Heart left ventricle (tissue), 16 donors: ENCODE measurements around the gene POLR1C. TPM values are rescaled to one million over a fixed set of nuclear protein-coding genes. Genes with fewer than 3 reads are reported as not detected.
"Not testable (repeated sequence)": the region's sequence is repeated elsewhere in the genome, so short reads cannot be mapped to it uniquely, and the experiment has no call there.

Experiments
- ATAC-seq, 4 donors: fragments of 200-7000 bp; cut with Tn5 transposase; one replicate each; pipeline ENCODE4 v1.9.1; 2020 to 2022; ENCODE audit warnings: moderate library complexity in 4 of 4, mild to moderate bottlenecking in 3 of 4, moderate number of reproducible peaks in 1 of 4
- DNase-seq, 5 donors: peaks; one replicate each; pipeline ENCODE4 v3.0.0-alpha.2; 2020
- H3K27ac ChIP-seq, 12 donors: fragments of 200-600 bp; sonication (generic) in 4 of 12; one replicate each; pipeline versions ENCODE4 v1.5.0 to v1.8.0; 2016 to 2022; ENCODE audit warnings: mild to moderate bottlenecking in 2 of 12
- H3K27me3 ChIP-seq, 9 donors: fragments of 200-600 bp; sonication (generic) in 2 of 9; one replicate each; pipeline versions ENCODE4 v1.5.1 to v1.8.0; 2016 to 2022; ENCODE audit warnings: mild to moderate bottlenecking in 3 of 9
- H3K36me3 ChIP-seq, 9 donors: fragments of 200-600 bp; sonication (generic) in 2 of 9; one replicate each; pipeline versions ENCODE4 v1.5.0 to v1.8.0; 2018 to 2022; ENCODE audit warnings: mild to moderate bottlenecking in 2 of 9
- H3K4me1 ChIP-seq, 12 donors: fragments of 200-600 bp; sonication (generic) in 4 of 12; one replicate each; pipeline versions ENCODE4 v1.5.0 to v1.8.0; 2016 to 2022; ENCODE audit warnings: mild to moderate bottlenecking in 3 of 12
- H3K4me3 ChIP-seq, 12 donors: fragments of 200-600 bp; sonication (generic) in 4 of 12; one replicate each; pipeline versions ENCODE4 v1.5.0 to v1.8.0; 2017 to 2022; ENCODE audit warnings: mild to moderate bottlenecking in 9 of 12, moderate library complexity in 4 of 12
- H3K9me3 ChIP-seq, 12 donors: fragments of 200-600 bp; sonication (generic) in 4 of 12; one replicate each; pipeline versions ENCODE4 v1.5.0 to v1.8.0; 2016 to 2022; ENCODE audit warnings: mild to moderate bottlenecking in 1 of 12
- POLR2A ChIP-seq, 2 donors: fragments of 450-650 bp; IDR thresholded peaks; one replicate each; pipeline ENCODE4 v1.6.1; 2017; ENCODE audit warnings: antibody characterized with exemption in 2 of 2, mild to moderate bottlenecking in 2 of 2, moderate library complexity in 2 of 2
- WGBS, 4 donors: extraction: QIAGEN DNeasy Blood & Tissue Kit in 2 of 4; methylation state at CpG; one replicate each; pipeline versions ENCODE4 v1.1.5 to v1.1.7; 2013 to 2018; 5-methylcytosine and 5-hydroxymethylcytosine counted together
- intact Hi-C, 10 donors: fragments of 100-400 bp; cut with DNase I; formaldehyde crosslinking; loops; one replicate each; pipeline versions ENCODE4 v1.11.1 to v1.14.2; 2022
- polyA plus RNA-seq, 2 donors: library from polyadenylated mRNA; stranded (reverse); fragments of 200-250 nt; gene quantifications; one replicate each; pipeline ENCODE4 v1.2.3, GENCODE V29; 2013
- total RNA-seq, 9 donors: library from RNA; depleted of rRNA in 2 of 9; stranded (reverse); fragments of >200 nt in 2 of 9; fragmentation: NEBNext Ultra II Directional in 3 of 9; extraction: Animal tissue kit (Norgen Biotek cat#: 25700) in 3 of 9; gene quantifications; one replicate each; pipeline versions ENCODE4 v1.1.0 to v1.2.4, GENCODE V29; 2016 to 2023
- TF ChIP-seq, protein P1 (sequence below), 12 donors: fragments of 200-600 bp; sonication (generic) in 4 of 12; IDR thresholded peaks; one replicate each; pipeline versions ENCODE4 v1.5.0 to v1.8.0; 2018 to 2022; ENCODE audit warnings: antibody characterized with exemption in 12 of 12, mild to moderate bottlenecking in 5 of 12
- donor health status: ischemic (EF 13 %, LVEDD 7.1; RV severe dilation, severe dysfunction).
- donor health status: healthy with polysubstance abuse.
- donor health status: DM: no; HTN: yes; CAD: no.
- donor health status: DM: no; HTN: no; CAD: no.
- donor health status: ischemic (EF 25% LVEDD 6.9; RV normal size, moderate dysfunction).
- donor health status: ischemic (EF 25% LVEDD 5.7; RV mildly dilated, moderate dysfunction).
- donor health status: healthy.
- donor health status: DM: yes; HTN: yes; CAD: no.
- donor health status: ischemic (EF 35%, LVEDD 5.7; RV mildly dilated, moderate dysfunction).
- donor health status: nonischemic (EF 11% LVEDD 7.7; RV severe dilation, severe dysfunction).
- donor health status: DM: yes; HTN: yes; CAD: no.
- donor health status: PGD.
- donor health status: ischemic (EF 29% LVEDD 5.4; RV normal size, mild dysfunction).
- donor health status: nonischemic (EF 23%, LVEDD 6.1; RV moderate dilation, normal function).

Gene POLR1C
- total and polyA plus RNA-seq, 11 donors: 9.5 to 52.9 (median 13.5) TPM

DNA sequence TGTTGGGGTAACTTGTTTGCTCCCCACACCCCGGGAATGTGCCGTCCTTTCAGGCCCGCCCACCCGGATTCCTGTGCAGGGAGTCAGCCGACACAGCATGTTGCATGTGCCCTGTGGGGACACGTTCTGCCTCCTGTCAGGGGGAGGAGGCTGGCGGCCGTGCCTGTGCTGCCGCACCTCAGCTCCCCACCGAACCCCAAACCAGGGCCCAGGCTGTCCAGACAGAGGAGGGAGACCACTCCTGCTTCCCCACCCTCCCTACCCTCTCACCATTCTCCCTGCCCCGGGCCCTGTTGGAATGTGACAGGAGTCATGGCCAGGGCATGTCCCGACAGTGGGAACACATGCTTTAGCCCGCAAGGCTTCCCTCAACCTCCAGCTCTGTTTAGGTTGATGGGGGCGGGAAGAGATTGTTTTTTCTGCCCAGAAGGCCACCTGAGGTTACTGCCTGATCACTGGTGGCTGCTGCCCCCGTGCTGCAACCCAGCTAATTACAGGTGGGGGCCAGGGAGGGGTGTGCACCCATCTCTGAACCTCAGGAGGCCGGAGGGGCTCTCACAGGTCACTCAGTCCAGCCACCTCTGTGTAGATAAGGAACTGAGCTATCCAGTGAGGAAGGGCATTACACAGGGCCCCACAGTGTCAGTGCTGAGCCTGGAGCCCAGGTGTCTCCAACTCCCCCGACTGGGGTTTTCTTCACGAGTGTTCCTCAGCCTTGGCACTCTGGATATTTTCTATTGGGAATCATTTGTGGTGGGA is 20.3 kb upstream of the POLR1C start:
- DNase-seq (no peak), ATAC-seq (peak in 3 of 4 donors; percentile 33 to 42 (median 33))
- intact Hi-C loops: loop anchor here in 5 of 10 donors (2.0 to 10.0 kb wide), 3 partner anchors 42 to 112 kb away; partner anchors contain the start of gene DLK2 (in 3 of the 5)
- TF ChIP-seq, protein P1, sequence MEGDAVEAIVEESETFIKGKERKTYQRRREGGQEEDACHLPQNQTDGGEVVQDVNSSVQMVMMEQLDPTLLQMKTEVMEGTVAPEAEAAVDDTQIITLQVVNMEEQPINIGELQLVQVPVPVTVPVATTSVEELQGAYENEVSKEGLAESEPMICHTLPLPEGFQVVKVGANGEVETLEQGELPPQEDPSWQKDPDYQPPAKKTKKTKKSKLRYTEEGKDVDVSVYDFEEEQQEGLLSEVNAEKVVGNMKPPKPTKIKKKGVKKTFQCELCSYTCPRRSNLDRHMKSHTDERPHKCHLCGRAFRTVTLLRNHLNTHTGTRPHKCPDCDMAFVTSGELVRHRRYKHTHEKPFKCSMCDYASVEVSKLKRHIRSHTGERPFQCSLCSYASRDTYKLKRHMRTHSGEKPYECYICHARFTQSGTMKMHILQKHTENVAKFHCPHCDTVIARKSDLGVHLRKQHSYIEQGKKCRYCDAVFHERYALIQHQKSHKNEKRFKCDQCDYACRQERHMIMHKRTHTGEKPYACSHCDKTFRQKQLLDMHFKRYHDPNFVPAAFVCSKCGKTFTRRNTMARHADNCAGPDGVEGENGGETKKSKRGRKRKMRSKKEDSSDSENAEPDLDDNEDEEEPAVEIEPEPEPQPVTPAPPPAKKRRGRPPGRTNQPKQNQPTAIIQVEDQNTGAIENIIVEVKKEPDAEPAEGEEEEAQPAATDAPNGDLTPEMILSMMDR (IDR thresholded peaks at IDR 0.05): peak; percentile 34 to 73 (median 63)
- no peak for TF ChIP-seq POLR2A (IDR thresholded peaks at IDR 0.05)
- H3K4me3 ChIP-seq: no peak overlapping the region
- peaks cover 0 to 63% (median 46%) of the 10 kb centered on the region in 12 donors for H3K4me1 ChIP-seq
- H3K36me3 ChIP-seq: peaks cover 0 to 41% (median 31%) of the 10 kb centered on the region in 9 donors
- no peaks in the 10 kb centered on the region for H3K27me3 ChIP-seq
- H3K9me3 ChIP-seq: no peaks in the 10 kb centered on the region
- H3K27ac ChIP-seq: peak overlapping the region in 2 of 12 donors; percentile 35 to 63
- WGBS, 4 donors: 34 to 46% (median 37%) methylated on average over 17 to 18 of the region's 18 CpGs

DNA sequence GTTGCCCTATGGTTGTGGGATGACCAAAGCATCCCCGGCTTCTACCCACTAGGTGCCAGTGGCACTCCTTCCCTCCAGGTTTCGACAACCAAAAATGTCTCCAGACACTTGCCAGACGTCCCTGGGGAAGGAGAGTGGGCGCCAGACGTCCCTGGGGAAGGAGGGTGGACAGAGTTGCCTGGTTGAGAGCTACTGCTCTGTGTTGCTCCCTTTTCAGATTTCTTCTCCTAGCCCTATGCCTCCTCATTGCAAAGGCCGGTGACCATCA is 19.8 kb upstream of the POLR1C start:
- DNase-seq (no peak), ATAC-seq (no peak)
- no peak for TF ChIP-seq POLR2A (IDR thresholded peaks at IDR 0.05)
- TF ChIP-seq, protein P1 (IDR thresholded peaks at IDR 0.05): no peak
- H3K4me3 ChIP-seq: no peak overlapping the region
- H3K9me3 ChIP-seq: no peaks in the 10 kb centered on the region
- 73 to 77% (median 76%) methylated on average over 6 of the region's 6 CpGs for WGBS, 4 donors
- H3K36me3 ChIP-seq: peaks cover 0 to 42% (median 32%) of the 10 kb centered on the region in 9 donors
- peaks cover under 1 to 63% (median 44%) of the 10 kb centered on the region in 12 donors for H3K4me1 ChIP-seq
- H3K27ac ChIP-seq: peak overlapping the region in 2 of 12 donors; percentile 31 to 63
- intact Hi-C loops: loop anchor here in 5 of 10 donors (2.0 to 10.0 kb wide), 3 partner anchors 42 to 112 kb away; partner anchors contain the start of gene DLK2 (in 3 of the 5)
- H3K27me3 ChIP-seq: no peaks in the 10 kb centered on the region

DNA sequence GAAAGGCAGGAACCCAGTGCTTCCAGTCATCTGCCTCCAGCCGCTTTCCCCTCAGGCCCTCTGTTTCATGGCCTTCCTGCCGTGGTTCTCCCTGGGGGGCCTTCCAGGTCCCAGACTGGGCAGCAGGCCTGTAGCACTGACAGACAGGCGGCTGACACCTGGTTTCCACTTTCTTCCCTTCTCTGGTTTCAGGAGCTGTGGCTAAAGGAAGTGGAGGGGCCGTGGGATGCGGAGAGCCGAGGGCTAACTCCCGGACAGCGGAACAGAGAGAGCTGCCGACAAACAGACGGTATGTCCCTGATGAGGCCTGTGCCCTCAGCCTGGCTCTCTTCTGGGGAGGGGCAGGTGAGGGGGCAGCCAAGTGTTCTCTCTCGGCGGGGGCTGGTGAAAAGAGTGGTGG is 19.2 kb upstream of the POLR1C start:
- H3K27ac ChIP-seq: peak overlapping the region in 5 of 12 donors; percentile 12 to 63 (median 31)
- ATAC-seq: no peak

DNA sequence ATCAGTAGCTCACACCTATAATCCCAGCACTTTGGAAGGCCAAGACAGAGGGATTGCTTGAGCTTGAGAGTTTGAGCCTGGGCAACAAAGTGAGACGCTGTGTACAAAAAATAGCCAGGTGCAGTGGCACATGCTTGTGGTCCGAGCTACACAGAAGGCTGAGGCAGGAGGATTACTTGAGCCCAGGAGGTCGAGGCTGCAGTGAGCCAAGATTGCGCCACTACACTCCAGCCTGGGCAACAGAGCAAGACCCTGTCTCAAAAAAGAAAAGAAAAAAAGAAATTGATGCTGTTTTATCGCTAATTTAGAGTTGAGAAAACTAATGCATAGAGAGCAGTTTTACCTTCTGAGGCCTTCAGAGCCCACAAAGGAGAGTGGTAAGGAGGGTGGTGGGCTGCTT is 18.6 kb upstream of the POLR1C start:
- peaks cover 0 to 54% (median 45%) of the 10 kb centered on the region in 9 donors for H3K36me3 ChIP-seq
- not testable (repeated sequence) for DNase-seq, H3K27me3 ChIP-seq, ATAC-seq, H3K9me3 ChIP-seq, H3K4me3 ChIP-seq
- intact Hi-C loops: loop anchor here in 2 of 10 donors (5.0 to 10.0 kb wide), 2 partner anchors 111 to 113 kb away; no protein-coding TSS in a partner anchor
- WGBS, 4 donors: 90 to 98% (median 97%) methylated on average over 5 of the region's 5 CpGs
- H3K27ac ChIP-seq: peak overlapping the region in 6 of 12 donors; percentile 36 to 77 (median 66)
- peaks cover 3 to 70% (median 43%) of the 10 kb centered on the region in 12 donors for H3K4me1 ChIP-seq

More for the DNA sequence above, 19.2 kb upstream of the POLR1C start:
- no peak for DNase-seq
- Histone ChIP-seq H3K4me1 (peaks cover 3 to 67% (median 41%) of the 10 kb centered on the region in 12 donors), H3K9me3 (no peaks in the 10 kb centered on the region), H3K4me3 (no peak overlapping the region), H3K36me3 (peaks cover 0 to 48% (median 39%) of the 10 kb centered on the region in 9 donors), H3K27me3 (no peaks in the 10 kb centered on the region)
- no peak for TF ChIP-seq POLR2A (IDR thresholded peaks at IDR 0.05)
- TF ChIP-seq, protein P1 (IDR thresholded peaks at IDR 0.05): no peak
- intact Hi-C loops: loop anchor here in 5 of 10 donors (2.0 to 10.0 kb wide), 3 partner anchors 43 to 113 kb away; partner anchors contain the start of gene DLK2 (in 3 of the 5)
- WGBS, 4 donors: 56 to 78% (median 75%) methylated on average over 12 of the region's 12 CpGs
